ENCODE results near the gene IGFBP6.

The IGFBP6 gene

DNA sequence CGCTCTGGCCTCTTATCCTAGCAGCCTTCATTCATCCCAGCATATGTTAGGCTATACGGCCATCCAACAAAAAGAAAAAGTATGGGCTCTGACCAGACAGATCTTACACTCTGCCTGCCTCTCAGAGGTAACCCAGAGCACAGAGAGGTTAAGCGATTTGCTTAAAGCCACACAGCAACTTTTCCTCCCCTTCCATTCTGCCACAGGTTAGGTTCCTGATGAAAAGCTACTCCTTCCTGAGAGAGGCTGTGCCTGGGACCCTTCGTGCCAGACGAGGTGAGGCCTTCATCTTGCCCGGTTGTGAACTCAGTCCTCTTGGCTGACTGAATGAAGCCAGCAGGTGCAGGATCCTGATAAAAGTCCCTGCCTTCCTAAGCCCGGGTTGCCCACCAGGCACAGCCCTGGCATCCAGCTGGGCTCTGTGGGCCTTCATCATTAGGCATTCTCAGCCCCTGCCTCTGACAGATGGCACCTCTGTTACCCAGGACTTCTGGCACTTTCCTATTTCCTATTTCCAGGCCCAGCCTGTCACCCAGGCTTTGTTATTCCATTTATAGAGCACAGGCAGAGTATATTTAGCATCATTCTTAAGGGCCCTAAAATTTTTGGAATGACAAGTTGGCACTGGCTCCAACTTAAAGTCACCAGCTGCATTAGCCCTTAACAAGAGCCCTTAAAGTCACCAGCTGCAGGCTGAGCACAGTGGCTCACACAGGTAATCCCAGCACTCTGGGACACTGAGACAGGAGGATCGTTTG lies 18.6 kb downstream of the IGFBP6 start:
- TF ChIP-seq, protein P1, sequence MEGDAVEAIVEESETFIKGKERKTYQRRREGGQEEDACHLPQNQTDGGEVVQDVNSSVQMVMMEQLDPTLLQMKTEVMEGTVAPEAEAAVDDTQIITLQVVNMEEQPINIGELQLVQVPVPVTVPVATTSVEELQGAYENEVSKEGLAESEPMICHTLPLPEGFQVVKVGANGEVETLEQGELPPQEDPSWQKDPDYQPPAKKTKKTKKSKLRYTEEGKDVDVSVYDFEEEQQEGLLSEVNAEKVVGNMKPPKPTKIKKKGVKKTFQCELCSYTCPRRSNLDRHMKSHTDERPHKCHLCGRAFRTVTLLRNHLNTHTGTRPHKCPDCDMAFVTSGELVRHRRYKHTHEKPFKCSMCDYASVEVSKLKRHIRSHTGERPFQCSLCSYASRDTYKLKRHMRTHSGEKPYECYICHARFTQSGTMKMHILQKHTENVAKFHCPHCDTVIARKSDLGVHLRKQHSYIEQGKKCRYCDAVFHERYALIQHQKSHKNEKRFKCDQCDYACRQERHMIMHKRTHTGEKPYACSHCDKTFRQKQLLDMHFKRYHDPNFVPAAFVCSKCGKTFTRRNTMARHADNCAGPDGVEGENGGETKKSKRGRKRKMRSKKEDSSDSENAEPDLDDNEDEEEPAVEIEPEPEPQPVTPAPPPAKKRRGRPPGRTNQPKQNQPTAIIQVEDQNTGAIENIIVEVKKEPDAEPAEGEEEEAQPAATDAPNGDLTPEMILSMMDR (conservative IDR thresholded peaks at IDR 0.05), result no peak
- H3K27ac ChIP-seq, result no peak overlapping the region

DNA sequence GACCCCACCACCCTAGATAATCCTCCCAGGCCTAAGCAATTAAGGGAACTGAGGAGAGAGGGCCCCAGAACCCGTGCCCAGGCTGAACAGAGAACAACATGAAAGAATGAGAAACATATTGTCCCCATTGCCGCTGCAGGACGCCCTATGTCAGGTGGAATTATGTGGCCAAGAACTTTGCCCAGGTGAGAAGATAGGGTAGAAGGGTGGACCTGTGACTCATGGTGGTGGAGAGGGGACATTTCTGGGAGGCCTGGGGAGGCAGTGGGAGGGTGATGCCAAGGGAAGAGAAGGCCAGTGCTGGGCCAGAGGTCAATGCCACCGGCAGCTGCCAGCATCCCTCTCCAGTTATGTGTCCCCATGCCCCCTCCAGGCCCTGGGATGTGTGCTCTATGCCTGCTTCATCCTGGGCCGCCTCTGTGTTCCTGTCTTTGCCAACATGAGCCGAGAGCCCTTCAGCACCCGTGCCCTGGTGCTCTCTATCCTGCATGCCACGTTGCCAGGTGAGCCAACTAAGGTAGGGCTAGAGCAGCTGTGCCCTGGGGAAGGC lies 21.4 kb downstream of the IGFBP6 start:
- H3K27ac ChIP-seq, result no peak overlapping the region
- TF ChIP-seq, protein P1 (conservative IDR thresholded peaks at IDR 0.05), result no peak

DNA sequence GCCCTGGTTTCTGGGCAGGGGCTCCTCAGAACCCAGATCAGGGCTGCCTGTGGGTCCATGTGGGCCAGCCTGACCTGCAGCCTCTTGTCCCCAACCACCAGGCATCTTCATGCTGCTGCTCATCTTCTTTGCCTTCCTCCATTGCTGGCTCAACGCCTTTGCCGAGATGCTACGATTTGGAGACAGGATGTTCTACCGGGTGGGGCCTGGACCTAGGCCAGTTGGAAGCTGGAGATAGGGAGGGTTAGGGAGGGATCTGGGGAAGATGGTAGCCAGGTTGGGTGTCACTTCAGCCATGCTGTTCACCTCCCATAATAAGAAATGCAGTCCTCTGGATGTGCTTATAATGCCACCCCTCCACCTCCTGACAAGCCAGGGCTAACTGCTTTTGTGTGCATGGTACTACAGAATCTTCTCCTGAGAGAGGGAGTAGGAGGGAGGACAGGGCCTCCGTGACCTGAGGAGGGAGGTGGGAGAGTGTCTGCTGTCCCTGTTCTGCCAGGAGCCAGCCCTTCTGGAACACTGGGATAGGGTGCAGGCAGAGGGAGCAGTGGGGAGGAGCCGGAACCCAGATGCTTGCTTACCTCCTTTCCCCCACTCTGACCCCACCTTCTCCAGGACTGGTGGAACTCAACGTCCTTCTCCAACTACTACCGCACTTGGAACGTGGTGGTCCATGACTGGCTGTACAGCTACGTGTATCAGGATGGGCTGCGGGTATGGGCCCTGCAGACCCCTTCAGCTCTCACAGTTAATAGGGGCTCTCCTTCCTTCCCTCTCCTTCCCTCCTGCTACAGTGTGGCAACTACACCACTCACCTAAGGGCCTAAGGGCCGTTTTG lies 23.4 kb downstream of the IGFBP6 start:
- H3K27ac ChIP-seq, result no peak overlapping the region
- TF ChIP-seq, protein P1 (conservative IDR thresholded peaks at IDR 0.05), result no peak

DNA sequence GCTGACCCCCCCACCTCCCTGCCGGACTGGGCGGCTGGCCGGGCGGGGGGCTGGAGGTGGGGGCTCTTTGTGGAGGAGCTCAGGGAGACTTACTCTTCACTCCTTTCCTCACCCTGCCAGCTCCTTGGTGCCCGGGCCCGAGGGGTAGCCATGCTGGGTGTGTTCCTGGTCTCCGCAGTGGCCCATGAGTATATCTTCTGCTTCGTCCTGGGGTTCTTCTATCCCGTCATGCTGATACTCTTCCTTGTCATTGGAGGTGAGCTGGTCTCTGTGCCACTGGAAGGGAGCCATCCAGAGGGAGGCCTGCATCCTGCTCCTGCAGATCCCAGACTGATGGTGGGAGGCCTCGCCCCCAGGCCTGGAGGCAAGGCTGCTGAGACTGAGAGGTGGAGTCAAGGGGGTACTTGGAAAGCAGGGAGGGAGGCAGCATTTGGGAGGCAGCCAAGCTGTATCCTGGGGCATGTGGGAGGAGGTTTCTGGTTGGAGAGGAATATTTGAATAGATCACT lies 25.5 kb downstream of the IGFBP6 start:
- no peak overlapping the region for H3K27ac ChIP-seq
- TF ChIP-seq, protein P1 (conservative IDR thresholded peaks at IDR 0.05), result no peak

DNA sequence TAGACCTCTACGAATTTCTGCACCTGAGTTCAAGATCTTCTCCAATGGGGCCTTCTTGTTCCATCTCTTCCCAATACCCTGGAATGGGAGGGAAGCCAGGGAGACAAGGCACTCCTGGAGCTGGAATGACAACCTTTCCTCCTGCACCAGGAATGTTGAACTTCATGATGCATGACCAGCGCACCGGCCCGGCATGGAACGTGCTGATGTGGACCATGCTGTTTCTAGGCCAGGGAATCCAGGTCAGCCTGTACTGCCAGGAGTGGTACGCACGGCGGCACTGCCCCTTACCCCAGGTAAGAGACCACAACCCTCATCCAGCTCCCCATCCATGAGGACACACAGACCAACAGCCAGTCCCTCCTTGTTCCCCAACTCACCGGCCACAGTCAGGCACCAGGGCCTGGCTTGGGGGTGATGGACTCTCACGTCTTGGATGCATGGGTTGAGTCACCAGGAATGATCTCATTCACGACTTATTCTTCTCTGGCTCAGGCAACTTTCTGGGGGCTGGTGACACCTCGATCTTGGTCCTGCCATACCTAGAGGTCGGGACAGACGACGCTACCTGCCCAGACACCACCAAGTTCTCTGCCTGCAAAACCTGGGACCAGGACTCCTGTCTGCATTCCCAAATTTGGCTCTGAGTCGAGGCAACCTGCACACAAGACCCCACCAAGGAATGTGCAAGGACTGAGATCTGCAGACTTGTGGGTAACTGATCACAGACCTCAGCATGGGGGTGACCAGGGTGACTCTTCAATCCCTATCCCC lies 26.3 kb downstream of the IGFBP6 start:
- TF ChIP-seq, protein P1 (conservative IDR thresholded peaks at IDR 0.05), result no peak
- no peak overlapping the region for H3K27ac ChIP-seq

DNA sequence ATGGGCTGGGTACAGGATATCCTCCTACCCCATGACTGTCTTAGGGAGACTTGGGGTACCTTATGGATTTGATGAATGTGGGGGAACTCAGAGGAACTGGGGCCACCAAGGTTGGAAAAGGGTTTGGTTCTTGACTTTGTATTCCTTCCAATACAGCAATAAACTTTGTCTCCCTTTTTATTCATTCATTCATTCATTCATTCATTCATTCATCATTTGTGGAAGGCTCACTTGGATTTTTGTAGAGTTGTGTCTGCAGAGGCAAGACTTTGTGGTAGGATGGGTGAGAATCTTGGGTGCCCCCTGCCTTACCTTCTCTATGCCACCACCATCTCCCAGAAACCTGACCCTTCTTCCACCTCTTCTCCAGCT lies 26.9 kb downstream of the IGFBP6 start:
- TF ChIP-seq, protein P1 (conservative IDR thresholded peaks at IDR 0.05), result no peak
- H3K27ac ChIP-seq, result no peak overlapping the region

All from VCaP (cell line).